Measurements from ENCODE around the gene TIMM10B. TPM values are rescaled to one million over a fixed set of nuclear protein-coding genes. Genes with fewer than 3 reads are reported as not detected.
"Not testable (repeated sequence)": the region's sequence is repeated elsewhere in the genome, so short reads cannot be mapped to it uniquely, and the experiment has no call there.

The TIMM10B gene
- total and polyA plus RNA-seq, 2 of the 4 experiments (the other 2 are of a cell fraction) = 24.7 to 27.1 TPM

DNA sequence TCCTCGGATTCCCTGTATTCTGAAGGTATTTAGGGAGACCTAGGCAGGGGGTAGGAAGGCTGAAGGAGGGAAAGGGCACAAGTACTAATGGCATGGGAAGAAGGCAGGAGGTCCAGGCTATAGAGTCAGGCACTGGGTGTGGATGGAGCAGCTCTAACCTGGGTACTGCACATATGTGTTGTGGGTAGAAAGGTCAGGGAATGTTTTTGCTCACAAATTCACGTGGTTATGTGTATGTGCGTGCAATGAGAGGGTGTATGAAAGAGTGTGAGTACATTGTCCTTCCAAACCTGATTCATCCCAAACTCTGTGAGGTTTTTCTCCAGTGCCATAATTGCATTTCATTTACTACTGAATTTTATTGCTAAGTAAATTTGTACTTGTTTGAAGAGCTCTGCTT is 39.0 kb downstream of the TIMM10B start:
- ATAC-seq (ENCODE audit: low read depth) (no peak), DNase-seq (no peak)
- Histone ChIP-seq H2BK120ac (ENCODE audit: low read depth, low read length) (no peak overlapping the region), H3K9me3 (ENCODE audit: control insufficient read depth, insufficient read depth, low read length) (no peaks in the 10 kb centered on the region), H2AK9ac (replicated peaks; ENCODE audit: low read depth, low read length, poor library complexity) (no peak overlapping the region), H2AFZ (replicated peaks; ENCODE audit: low read length, poor library complexity) (no peak overlapping the region), H2BK20ac (ENCODE audit: low read depth, low read length) (no peak overlapping the region), H4K8ac (ENCODE audit: low read depth in 2 of 2, low read length in 2 of 2) (no peak overlapping the region), H3K9ac (ENCODE audit: low read depth, low read length) (no peak overlapping the region), H3K14ac (replicated peaks; ENCODE audit: low read depth, low read length) (no peak overlapping the region), H3K4me2 (ENCODE audit: low read depth, low read length) (no peak overlapping the region), H2BK5ac (ENCODE audit: low read depth, low read length, poor library complexity, severe bottlenecking) (no peak overlapping the region), H3K36me3 (ENCODE audit: control insufficient read depth, insufficient read depth, low read length) (peaks cover 3% of the 10 kb centered on the region; the same call in 1 of the 2 replicates), H3K4me3 (ENCODE audit: insufficient read depth, low read depth, low read length) (no peak overlapping the region), H3K23ac (ENCODE audit: low read depth, low read length) (no peak overlapping the region), H4K20me1 (ENCODE audit: insufficient read depth, low read length) (no peaks in the 10 kb centered on the region), H4K91ac (ENCODE audit: insufficient read depth, low read depth, low read length) (no peak overlapping the region), H3K79me1 (ENCODE audit: low read depth in 1 of 2, low read length in 2 of 2) (no peaks in the 10 kb centered on the region), H3K27ac (ENCODE audit: insufficient read depth, low read length) (no peak overlapping the region), H2AK5ac (ENCODE audit: low read depth, low read length) (no peak overlapping the region), H3K4ac (ENCODE audit: low read depth, low read length) (no peak overlapping the region), H3K9me1 (ENCODE audit: insufficient read depth, low read length) (peaks cover 6% of the 10 kb centered on the region; the same call in 1 of the 2 replicates), H4K5ac (ENCODE audit: low read depth, low read length) (no peak overlapping the region), H3K18ac (ENCODE audit: low read depth, low read length) (no peak overlapping the region), H3K4me1 (ENCODE audit: control insufficient read depth, insufficient read depth, low read length) (0 out of 2 replicates have a peak, but pooled peaks cover 2% of the 10 kb centered on the region), H3K56ac (ENCODE audit: extremely low read depth, insufficient read depth, low read length) (no peak overlapping the region), H3K27me3 (ENCODE audit: control insufficient read depth, insufficient read depth, low read length) (no peaks in the 10 kb centered on the region), H2BK15ac (ENCODE audit: low read depth, low read length) (no peak overlapping the region)
- intact Hi-C loops (cut with micrococcal nuclease) (loop anchor here (5.0 kb wide), 1 partner anchor 553 kb away; the partner anchor contains the start of gene OR56A5), dilution Hi-C loops (cut with HindIII; ENCODE audit: low sequenced_read_pairs, unreplicated experiment) (no loop called here), in situ Hi-C loops (cut with MboI; ENCODE audit: low sequenced_read_pairs) (no loop called here)
- no TSS peak for BruUV-seq (replicated peaks)
- CTCF ChIA-PET = no interaction called here
- POLR2A ChIA-PET (ENCODE audit: unreplicated experiment) = no interaction called here
- no CpG with 5 or more reads among the region's 3 CpGs for WGBS, 2 experiments (ENCODE audit: extremely low coverage in 2 of 2, insufficient read length in 1 of 2)
- no peak for TF ChIP-seq SMC3 (IDR thresholded peaks at IDR 0.05; ENCODE audit: low read depth, low read length)

DNA sequence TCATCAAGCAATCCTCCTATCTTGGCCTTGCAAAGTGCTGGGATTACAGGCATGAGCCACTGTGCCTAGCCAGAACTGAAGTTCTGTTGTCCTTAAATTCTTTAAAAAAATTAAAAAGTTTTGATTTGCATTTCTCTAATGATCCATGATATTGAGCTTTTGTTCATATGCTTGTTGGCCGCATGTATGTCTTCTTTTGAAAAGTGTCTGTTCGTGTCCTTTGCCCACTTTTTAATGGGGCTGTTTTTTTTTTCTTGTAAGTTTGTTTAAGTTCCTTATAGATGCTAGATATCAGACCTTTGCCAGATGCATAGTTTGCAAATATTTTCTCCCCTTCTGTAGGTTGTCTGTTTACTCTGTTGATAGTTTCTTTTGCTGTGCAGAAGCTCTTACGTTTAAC is 40.6 kb downstream of the TIMM10B start:
- ChIA-PET POLR2A (ENCODE audit: unreplicated experiment) (interaction anchor here (0.6 kb wide), 1 partner anchor 14 kb away, joined by 3 read pairs; no protein-coding TSS in a partner anchor), CTCF (interaction anchor here (0.7 to 0.9 kb wide), 2 partner anchors 10 to 233 kb away, joined by 3 read pairs; no protein-coding TSS in a partner anchor)
- BruUV-seq (replicated peaks); H4K5ac ChIP-seq (ENCODE audit: low read depth, low read length); H3K27me3 ChIP-seq (ENCODE audit: control insufficient read depth, insufficient read depth, low read length); H3K18ac ChIP-seq (ENCODE audit: low read depth, low read length); H3K4ac ChIP-seq (ENCODE audit: low read depth, low read length); H3K9me1 ChIP-seq (ENCODE audit: insufficient read depth, low read length); dilution Hi-C loops (cut with HindIII; ENCODE audit: low sequenced_read_pairs, unreplicated experiment); H2AK9ac ChIP-seq (replicated peaks; ENCODE audit: low read depth, low read length, poor library complexity); H3K56ac ChIP-seq (ENCODE audit: extremely low read depth, insufficient read depth, low read length); H2AFZ ChIP-seq (replicated peaks; ENCODE audit: low read length, poor library complexity); H4K20me1 ChIP-seq (ENCODE audit: insufficient read depth, low read length); H2BK15ac ChIP-seq (ENCODE audit: low read depth, low read length); H3K79me1 ChIP-seq (ENCODE audit: low read depth in 1 of 2, low read length in 2 of 2); H3K4me2 ChIP-seq (ENCODE audit: low read depth, low read length); H3K9ac ChIP-seq (ENCODE audit: low read depth, low read length); H2BK20ac ChIP-seq (ENCODE audit: low read depth, low read length); H2BK5ac ChIP-seq (ENCODE audit: low read depth, low read length, poor library complexity, severe bottlenecking); H3K4me1 ChIP-seq (ENCODE audit: control insufficient read depth, insufficient read depth, low read length); ATAC-seq (ENCODE audit: low read depth); H4K8ac ChIP-seq (ENCODE audit: low read depth in 2 of 2, low read length in 2 of 2); H3K36me3 ChIP-seq (ENCODE audit: control insufficient read depth, insufficient read depth, low read length); H2BK120ac ChIP-seq (ENCODE audit: low read depth, low read length); H2AK5ac ChIP-seq (ENCODE audit: low read depth, low read length); in situ Hi-C loops (cut with MboI; ENCODE audit: low sequenced_read_pairs); H3K9me3 ChIP-seq (ENCODE audit: control insufficient read depth, insufficient read depth, low read length); H3K14ac ChIP-seq (replicated peaks; ENCODE audit: low read depth, low read length); H3K23ac ChIP-seq (ENCODE audit: low read depth, low read length); DNase-seq; H3K4me3 ChIP-seq (ENCODE audit: insufficient read depth, low read depth, low read length); H3K27ac ChIP-seq (ENCODE audit: insufficient read depth, low read length); H4K91ac ChIP-seq (ENCODE audit: insufficient read depth, low read depth, low read length): not testable (repeated sequence)
- WGBS, 2 experiments (ENCODE audit: extremely low coverage in 2 of 2, insufficient read length in 1 of 2) = 100% methylated on average over 1 of the region's 3 CpGs; no CpG with 5 or more reads in 1 of the 2 experiments
- intact Hi-C loops (cut with micrococcal nuclease) = loop anchor here (5.0 kb wide), 1 partner anchor 555 kb away; the partner anchor contains the start of gene OR56A5

Measured in IMR-90 (cell line).